ENCODE results near the gene LBP.
"Not testable (repeated sequence)": the region's sequence is repeated elsewhere in the genome, so short reads cannot be mapped to it uniquely, and the experiment has no call there.

LBP gene

DNA sequence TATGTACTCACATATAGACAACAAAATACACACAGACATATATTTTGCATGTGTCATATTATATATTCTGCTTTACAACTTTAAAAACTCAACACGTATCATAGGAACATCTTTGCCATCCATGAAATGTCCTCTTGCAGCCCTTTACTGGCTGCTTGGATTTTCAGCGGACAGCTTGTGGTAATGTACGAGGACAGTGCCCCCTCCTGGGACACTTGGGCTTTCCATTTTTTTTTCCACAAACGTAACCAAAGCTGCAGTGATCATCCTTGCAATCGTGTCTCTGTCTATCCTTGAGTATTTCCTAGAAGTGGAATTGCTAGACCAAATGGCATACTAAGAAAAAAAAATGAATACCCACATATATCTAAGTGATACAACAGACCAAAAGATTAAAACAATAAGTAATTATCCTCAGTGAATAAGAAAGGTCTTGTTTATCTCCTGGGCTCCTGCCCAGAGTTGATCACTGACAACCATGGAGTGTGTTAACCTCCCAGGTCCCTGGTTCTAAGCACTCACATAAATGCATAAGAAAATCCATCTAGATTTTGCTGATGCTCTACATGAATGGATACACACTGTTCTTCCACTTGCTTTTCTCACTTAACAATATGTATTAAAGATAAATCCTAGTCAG lies 24.2 kb upstream of the LBP start:
- DNase-seq, result peak; percentile 5

DNA sequence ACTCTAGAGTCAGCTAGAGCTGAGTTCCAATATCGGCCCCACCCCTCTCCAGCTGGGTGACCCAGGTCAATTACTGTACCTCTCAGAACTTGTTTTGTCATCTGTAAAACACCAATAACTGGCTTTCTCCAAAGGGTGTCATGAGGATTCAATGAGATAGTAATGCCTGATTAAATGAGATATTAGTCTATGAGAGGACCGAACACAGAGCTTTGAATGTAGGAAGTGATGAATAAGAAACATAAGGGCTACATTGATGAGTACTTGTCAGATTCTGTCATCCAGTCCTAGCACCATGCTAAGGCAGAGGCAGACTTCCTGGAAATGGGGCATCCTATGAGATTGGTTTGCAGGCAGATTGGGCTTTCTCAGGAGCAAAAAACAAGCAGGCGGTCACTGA lies 22.1 kb upstream of the LBP start:
- no peak for DNase-seq

DNA sequence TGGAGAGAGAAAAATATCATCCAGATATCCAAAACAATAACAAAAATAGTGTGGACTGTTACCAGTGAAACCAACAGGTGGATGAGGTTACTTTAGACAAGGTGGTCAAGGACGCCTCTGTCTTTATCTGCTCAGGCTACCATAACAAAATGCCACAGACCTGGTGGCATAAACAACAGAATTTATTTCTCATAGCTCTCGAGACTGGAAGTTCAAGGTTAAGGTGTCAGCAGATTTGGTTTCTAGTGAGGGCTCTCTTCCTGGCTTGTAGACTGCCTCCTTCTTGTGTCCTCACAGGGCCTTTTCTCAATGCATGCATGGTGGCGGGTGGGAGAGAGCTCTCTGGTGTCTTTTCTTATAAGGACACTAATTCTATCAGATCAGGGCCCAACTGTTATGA lies 21.1 kb upstream of the LBP start:
- no peak for DNase-seq

DNA sequence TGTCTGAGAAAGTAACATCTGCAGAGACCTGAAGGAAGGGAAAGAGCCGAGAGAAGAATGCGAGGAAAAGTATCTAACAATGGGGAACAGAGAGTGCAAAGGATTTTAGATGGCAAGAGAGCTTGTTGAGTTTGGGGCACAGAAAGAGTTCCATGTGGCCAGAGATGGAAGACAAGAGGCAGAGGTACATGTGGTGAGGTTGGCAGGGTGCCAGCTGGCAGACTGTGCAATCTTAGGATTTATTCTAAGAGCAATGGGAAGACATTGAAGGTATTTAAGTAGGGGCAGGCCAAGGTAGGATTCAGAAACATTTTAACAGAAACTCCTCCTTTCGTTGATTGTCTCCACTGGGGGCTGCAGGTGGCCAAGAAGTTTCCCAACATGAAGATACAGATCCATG lies 20.4 kb upstream of the LBP start:
- DNase-seq, result no peak

DNA sequence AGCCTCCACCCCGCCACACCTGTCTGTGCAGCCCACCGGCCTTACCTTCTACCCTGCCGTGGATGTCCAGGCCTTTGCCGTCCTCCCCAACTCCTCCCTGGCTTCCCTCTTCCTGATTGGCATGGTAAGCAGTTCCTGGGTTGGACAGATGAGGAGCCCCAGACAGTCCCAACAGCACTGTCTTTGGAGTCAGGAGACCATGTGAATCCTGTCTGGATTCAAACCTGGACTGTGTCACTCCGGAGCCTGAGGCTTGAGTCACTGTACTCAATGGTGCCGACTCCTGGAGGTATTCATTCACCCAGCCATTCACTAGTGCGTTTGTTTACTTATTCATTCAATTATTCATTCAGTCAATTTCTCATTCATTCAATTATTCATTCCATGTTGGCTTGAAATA lies 20.0 kb upstream of the LBP start:
- DNase-seq, result no peak

DNA sequence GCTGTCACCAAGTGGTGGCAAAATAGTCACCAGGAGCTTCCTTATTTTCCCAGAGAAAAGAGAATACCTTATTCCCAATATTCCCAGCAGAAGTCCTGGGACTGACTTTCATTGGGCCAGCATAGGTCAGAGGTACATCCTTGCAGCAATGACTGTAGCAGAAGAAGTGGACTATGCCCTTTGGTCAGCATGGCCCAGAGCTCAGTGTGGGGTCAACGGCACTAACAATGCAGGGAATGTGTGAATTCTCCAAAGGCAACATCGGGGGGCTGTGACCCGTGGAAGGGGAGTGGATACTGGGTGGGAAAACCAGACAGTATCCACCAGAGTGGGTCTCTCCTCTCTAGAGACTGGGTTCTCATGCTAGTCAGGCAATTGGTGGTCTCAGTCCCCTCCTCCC lies 15.6 kb upstream of the LBP start:
- DNase-seq, result no peak

DNA sequence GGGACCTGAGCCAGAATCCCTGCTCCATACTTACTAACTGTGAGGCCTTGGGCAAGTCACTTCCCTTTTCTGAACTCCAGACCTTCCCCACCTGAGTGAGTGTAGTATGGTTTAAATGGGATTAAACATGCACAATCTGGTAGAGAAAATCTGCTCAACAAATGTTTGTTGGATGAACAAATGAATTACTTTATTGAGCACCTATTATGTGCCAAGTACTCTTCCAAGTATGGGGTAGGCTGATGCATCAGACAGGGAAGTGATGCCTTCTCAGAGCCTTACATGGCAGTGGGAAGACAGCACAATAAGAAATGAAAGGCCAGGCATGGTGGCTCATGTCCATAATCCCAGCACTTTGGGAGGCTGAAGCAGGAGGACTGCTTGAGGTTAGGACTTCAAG lies 15.0 kb upstream of the LBP start:
- no peak for DNase-seq

GRCh38 chr20:38331814-38332213 lies 14.5 kb upstream of the LBP start:
- no peak for DNase-seq

DNA sequence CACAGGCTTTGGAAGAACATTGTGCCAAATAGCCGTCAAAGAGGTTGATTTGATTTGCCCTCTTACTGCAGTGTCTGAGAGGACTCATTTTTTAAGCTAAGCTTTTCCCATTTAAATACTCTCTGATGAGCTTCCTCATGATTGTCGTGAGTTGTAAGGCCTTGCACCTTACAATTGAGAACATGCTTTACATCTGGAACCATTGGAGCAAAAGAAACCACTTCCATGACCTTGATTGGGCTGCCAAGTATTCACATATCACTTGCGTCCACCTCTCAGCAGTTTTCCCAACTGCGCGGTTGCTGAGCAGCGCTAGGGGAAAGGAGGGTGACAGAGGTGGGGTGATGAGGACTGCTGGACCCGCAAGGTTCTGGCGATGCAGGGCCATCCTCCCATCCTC lies 12.3 kb upstream of the LBP start:
- no peak for DNase-seq

GRCh38 chr20:38336726-38337125 lies 9.6 kb upstream of the LBP start:
- no peak for DNase-seq

DNA sequence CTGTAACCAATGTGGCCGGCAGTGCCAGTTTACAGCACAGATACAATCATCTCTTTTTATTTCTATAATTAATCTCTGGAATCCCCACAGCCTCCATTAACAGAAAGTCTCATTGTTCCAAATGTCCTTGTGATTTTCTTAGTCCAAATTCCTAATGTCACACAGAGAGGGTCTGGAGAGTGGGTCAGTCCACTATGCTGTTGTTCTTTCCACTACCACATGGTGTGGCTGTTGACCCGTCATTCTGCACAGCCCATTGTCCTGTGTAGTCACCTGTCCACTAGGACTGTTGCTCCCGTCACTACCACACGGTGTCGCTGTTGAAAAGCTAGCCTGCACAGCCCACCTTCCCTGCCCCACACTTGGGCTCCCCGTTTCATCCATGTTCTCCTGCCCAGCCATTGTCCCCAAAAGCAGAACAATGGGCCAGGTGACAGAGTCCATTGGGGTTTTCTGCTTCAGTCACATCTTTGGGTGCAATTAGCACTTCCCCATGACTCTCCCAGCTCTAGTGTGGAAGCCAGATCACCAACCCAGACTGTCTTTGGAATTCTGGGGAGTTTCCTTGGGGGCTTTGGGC lies 8.6 kb upstream of the LBP start:
- DNase-seq, result peak; percentile 19

DNA sequence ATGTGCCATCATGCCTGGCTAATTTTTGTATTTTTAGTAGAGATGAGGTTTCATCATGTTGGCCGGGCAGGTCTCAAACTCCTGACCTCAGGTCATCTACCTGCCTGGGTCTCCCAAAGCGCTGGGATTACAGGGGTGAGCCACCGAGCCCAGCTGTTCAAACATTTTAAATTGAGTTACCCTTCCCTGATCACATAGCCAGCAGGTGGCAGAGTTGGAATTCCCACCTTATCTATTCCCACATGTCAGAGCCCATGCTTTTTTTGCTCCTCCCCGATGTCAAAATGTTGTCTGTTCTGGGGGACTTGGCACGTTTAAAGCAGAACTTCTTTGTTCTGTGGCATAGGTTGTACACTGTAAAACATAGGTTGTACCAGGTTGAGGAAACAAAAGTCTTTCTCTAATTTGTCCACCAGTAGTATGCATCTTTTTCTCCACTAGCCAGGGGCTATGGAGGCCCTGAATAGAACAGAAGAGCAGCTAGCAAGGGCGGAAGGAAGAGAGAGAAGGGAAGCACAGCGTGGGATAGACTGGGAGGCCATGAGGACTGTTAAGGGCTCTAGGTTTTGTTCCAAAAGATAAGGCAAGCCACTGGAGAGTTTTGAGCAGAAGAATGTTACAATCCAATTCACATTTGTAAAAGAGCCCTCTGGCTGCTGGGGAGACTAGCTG lies 7.3 kb upstream of the LBP start:
- DNase-seq, result no peak

DNA sequence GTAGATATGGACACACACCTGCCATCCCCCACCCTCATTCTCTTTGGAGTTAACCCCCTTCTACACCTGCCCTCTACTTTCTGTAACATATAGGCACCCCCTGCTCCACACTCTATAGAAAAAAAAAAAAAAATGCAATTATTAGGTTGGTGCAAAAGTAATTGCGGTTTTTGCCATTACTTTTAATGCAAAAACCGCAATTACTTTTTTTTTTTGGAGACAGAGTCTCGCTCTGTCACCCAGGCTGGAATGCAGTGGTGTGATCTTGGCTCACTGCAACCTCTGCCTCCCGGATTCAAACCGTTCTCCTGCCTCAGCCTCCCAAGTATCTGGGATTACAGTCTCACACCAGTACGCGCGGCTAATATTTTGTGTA lies 6.8 kb upstream of the LBP start:
- not testable (repeated sequence) for DNase-seq

GRCh38 chr20:38339997-38340396 lies 6.3 kb upstream of the LBP start:
- DNase-seq, result no peak

DNA sequence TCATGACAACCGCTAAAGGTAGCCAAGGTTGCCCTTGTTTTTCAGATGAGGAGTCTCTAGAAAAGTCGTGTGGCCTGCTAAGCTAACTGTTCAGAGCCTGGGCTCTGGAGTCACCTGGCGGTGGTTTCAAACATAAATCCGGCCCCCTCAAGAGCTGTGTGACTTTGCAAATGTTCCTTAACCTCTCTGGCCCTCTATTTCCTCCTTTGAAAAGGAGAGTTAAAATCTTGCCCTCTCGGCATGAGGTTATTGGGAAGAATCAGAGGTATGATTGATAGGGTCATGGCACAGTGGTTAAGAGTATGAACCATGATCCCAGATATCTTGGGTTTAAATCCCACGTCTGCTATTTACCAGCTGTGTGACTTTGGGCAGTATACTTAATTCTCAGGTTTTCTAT lies 5.6 kb upstream of the LBP start:
- no peak for DNase-seq

- no peak for DNase-seq
These were observed 4.1 kb upstream of the LBP start for GRCh38 chr20:38342216-38342615.

GRCh38 chr20:38342713-38343310 lies 3.5 kb upstream of the LBP start:
- DNase-seq, result no peak

DNA sequence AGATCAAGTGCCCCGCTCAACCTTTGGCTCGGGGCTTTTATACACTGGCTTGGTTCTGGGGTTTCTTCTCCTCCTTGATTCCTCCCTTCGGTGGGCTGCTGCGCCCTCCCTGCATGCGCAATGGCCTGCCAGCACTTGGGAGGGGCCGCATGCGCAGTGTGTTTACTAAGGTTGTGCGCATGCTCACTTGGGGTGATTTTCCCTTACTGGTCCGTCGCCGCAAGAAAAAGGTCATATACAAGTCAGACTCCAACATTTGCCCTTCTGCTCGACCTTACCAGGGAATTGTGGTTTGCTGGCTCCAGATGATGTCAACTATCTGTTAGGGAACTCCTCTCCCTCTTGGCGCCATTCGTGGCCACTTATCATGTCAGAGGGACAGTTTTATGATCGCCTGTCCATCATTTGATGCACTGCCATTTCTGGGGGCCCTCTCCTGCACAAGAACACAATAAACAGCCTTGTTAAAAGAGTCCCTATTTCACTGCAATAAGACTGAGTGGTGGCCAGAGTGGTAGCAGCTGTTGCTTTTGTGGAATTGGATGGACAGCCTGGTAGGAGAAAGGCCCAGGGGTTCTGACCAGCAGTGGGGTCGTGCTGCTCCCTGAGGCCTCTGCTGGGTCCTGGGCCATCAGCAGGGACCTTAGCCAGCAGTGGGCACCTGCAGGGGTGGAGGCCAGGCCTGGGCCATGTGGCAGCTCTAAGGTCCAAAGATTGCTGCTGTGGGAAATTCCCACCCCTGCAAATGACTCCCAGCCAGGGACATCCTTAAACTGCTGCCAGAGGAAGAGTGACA lies 2.8 kb upstream of the LBP start:
- DNase-seq, result no peak

- DNase-seq, result no peak
These were observed 2.1 kb upstream of the LBP start for GRCh38 chr20:38344107-38344701.

GRCh38 chr20:38345643-38346042 lies 639 bp upstream of the LBP start:
- DNase-seq, result no peak

- DNase-seq, result no peak
These were observed 459 bp downstream of the LBP start for GRCh38 chr20:38346741-38347140.

GRCh38 chr20:38349856-38350255 lies 3.6 kb downstream of the LBP start:
- no peak for DNase-seq
